ENCODE measurements around the gene CACNA2D1.
"Not testable (repeated sequence)": the region's sequence is repeated elsewhere in the genome, so short reads cannot be mapped to it uniquely, and the experiment has no call there.

Gene CACNA2D1

GRCh38 chr7:82433507-82433906 is 10.1 kb downstream of the CACNA2D1 start:
- DNase-seq = no peak

- DNase-seq = not testable (repeated sequence)
Measured at GRCh38 chr7:82432743-82433142, 10.8 kb downstream of the CACNA2D1 start.

GRCh38 chr7:82430500-82431465 is 12.8 kb downstream of the CACNA2D1 start:
- no peak for DNase-seq

GRCh38 chr7:82429408-82429807 is 14.2 kb downstream of the CACNA2D1 start:
- DNase-seq = no peak

GRCh38 chr7:82428186-82428961 is 15.2 kb downstream of the CACNA2D1 start:
- DNase-seq = no peak

GRCh38 chr7:82423446-82423845 is 20.1 kb downstream of the CACNA2D1 start:
- DNase-seq = no peak

GRCh38 chr7:82419200-82419599 is 24.4 kb downstream of the CACNA2D1 start:
- no peak for DNase-seq

GRCh38 chr7:82417898-82418297 is 25.7 kb downstream of the CACNA2D1 start:
- no peak for DNase-seq

- no peak for DNase-seq
Measured at GRCh38 chr7:82416402-82416801, 27.2 kb downstream of the CACNA2D1 start.

- no peak for DNase-seq
Measured at GRCh38 chr7:82414389-82414788, 29.2 kb downstream of the CACNA2D1 start.

GRCh38 chr7:82413237-82413636 is 30.3 kb downstream of the CACNA2D1 start:
- DNase-seq = no peak

- no peak for DNase-seq
Measured at GRCh38 chr7:82411732-82412131, 31.8 kb downstream of the CACNA2D1 start.

GRCh38 chr7:82410461-82410860 is 33.1 kb downstream of the CACNA2D1 start:
- no peak for DNase-seq

- no peak for DNase-seq
Measured at GRCh38 chr7:82406937-82407336, 36.6 kb downstream of the CACNA2D1 start.

- no peak for DNase-seq
Measured at GRCh38 chr7:82405301-82405700, 38.3 kb downstream of the CACNA2D1 start.

- DNase-seq = no peak
Measured at GRCh38 chr7:82404652-82405051, 38.9 kb downstream of the CACNA2D1 start.

- DNase-seq = no peak
Measured at GRCh38 chr7:82404094-82404493, 39.5 kb downstream of the CACNA2D1 start.

GRCh38 chr7:82397879-82398524 is 45.6 kb downstream of the CACNA2D1 start:
- DNase-seq = no peak

- DNase-seq = no peak
Measured at GRCh38 chr7:82396343-82396742, 47.2 kb downstream of the CACNA2D1 start.

- DNase-seq = no peak
Measured at GRCh38 chr7:82395147-82395546, 48.4 kb downstream of the CACNA2D1 start.

GRCh38 chr7:82393840-82394220 is 49.7 kb downstream of the CACNA2D1 start:
- no peak for DNase-seq

- DNase-seq = no peak
Measured at GRCh38 chr7:82393076-82393839, 50.3 kb downstream of the CACNA2D1 start.

GRCh38 chr7:82390936-82391335 is 52.6 kb downstream of the CACNA2D1 start:
- no peak for DNase-seq
